GM19328 (cell line): Measurements from ENCODE around the gene MYCN.
"Not testable (repeated sequence)": the region's sequence is repeated elsewhere in the genome, so short reads cannot be mapped to it uniquely, and the experiment has no call there.

Source experiments
- ATAC-seq: cut with Tn5 transposase; IDR thresholded peaks from one replicate; pipeline ENCODE4 v1.9.1; 2021; ENCODE audit warnings: mild to moderate bottlenecking, moderate library complexity; ENCODE audit not compliant: unreplicated experiment

Gene MYCN

DNA sequence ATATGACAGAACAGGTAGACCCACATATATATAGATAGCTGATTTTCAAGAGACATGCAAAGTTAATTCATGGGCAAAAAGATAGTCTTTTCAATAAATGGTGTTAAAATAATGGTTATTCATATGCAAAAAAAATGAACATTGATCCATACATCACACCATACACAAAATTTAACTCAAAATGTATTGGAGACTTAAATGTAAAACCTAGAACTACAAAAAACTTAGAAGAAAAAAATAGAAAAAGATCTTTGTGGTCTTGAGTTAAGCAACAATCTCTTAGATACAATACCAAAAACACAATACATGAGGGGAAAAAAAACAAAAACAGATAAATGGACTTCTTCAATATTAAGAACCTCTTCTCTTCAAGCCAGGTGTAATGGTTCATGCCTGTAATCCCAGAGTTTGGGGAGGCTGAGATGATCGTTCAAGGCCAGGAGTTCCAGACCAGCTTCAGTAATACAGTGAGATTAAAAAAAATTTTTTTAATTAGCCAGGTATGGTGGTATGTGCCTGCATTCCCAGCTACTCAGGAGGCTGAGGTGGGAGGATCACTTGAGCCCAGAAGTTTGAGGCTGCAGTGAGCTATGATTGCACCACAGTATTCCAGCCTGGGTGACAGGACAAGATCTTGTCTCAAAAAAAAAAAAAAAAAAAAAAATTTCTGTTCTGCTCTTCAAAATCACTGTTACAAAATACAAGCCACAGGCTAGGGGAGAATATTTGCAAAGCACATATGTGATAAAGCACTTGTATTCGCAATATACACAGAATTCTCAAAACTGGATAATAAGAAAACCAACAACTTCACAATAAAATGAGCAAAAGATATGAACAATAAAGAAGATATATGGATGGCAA is 32.7 kb upstream of the MYCN start:
- ATAC-seq: no peak

DNA sequence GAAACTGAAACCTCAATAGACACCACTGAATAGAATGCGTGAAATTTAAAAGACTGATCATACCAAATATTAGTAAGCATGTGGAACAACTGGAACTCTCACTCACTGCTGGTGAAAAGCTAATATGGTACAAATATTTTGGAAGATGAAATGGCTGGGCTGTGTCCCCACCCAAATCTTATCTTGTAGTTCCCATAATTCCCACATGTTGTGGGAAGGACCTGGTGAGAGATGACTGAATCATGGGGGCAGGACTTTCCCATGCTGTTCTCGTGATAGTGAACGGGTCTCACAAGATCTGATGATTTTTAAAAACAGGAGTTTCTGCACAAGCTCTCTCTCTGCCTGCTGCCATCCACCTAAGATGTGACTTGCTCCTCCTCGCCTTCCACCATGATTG is 32.0 kb upstream of the MYCN start:
- no peak for ATAC-seq

DNA sequence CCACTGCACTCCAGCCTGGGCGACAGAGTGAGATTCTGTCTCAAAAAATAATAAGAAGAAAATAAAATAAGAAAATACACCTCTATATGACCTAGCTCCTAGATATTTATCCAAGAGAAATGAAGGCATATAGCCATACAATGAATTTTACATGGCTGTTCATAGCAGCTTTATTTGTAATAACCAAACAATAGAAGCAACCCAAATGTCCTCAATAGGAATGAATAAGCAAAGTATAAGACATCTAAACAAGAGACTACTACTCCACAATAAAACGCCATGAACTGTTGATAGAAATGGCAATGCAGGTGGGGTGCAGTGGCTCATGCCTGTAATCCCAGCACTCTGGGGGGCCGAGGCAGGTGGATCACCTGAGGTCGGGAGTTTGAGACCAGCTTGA is 31.2 kb upstream of the MYCN start:
- ATAC-seq: no peak

DNA sequence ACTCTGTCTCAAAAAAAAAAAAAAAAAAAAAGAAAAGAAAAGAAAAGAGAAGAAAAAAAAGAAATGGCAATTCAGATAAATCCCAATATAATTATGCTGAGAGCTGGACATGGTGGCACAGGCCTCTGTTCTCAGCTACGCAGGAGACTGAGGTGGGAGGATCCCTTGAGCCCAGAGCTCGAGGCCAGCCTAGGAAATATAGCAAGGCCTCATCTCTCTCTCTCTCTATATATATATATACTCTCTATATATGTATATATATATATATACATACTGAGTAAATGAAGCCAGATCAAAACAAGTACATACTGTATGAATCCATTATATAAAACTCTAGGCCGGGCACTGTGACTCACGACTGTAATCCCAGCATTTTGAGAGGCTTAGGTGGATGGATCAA is 30.6 kb upstream of the MYCN start:
- ATAC-seq: no peak

DNA sequence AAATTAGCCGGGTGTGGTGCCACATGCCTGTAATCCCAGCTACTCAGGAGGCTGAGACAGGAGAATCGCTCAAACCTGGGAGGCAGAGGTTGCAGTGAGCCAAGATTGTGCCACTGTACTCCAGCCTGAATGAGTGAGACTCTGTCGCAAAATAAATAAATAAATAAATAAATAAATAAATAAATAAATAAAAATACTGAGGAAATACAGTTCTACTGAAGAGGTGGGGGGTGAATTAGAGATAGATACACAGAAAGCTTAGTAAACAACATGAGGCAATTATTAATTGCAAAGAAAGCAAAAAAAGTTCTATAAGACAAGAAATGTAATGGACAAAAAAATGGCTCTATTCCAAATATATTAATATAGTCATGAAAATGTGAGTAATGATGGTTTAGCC is 29.1 kb upstream of the MYCN start:
- ATAC-seq: not testable (repeated sequence)

DNA sequence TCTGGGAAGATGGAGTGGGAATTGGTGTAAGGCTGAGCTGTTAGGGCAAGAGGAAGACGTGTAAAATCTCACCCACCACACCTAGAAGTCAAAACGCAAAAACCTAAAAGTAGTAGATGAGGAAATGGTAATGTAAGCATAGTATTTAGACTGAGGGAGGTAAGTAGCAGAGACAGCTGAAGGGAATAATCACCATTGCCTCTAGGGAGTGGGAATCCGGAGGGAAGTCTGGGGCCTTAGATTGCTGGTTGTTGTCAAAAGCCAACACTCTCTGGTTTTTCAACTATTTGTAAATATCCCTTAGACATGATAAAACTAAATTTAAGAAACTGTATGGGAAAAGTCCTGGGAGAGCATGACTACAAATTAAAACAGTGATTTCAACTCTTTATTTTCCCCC is 28.7 kb upstream of the MYCN start:
- ATAC-seq: no peak

DNA sequence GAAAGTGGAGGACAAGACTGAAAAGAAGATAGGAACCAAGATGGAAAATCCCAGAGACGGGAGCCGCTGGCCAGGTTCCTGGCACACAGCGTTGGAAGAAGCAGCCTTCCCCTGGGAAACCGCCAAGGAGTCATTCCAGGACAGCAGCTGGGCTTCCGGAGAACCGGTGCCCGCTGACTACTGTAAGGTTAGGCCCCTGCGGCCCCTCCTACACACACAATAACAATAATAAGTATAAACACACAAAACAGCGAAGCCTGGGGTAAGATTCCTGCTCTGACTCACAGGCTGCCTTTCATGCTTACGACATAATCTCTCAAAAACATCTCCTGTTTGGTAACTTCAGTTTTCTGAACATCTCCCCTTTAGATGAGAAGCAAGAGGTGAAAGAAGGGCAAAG is 28.1 kb upstream of the MYCN start:
- no peak for ATAC-seq

DNA sequence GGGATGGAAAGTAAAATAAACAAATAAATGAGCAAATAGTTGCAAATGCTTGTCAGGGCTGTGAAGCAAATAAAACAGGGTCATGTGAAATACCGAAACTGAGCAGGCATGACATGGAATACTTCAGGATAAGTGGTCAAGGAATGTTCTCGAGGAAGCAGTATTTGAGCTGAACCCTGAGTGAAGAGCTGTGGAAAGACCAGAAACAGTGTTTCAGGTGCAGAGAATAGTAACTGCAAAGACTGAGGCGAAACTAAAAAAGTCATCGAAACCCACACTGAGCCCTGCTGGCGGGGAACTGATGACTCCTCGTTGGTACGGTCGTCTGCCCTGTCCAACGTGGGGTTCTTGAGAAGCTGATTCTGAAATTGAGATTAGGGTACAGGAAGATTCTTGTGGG is 27.2 kb upstream of the MYCN start:
- ATAC-seq: no peak

DNA sequence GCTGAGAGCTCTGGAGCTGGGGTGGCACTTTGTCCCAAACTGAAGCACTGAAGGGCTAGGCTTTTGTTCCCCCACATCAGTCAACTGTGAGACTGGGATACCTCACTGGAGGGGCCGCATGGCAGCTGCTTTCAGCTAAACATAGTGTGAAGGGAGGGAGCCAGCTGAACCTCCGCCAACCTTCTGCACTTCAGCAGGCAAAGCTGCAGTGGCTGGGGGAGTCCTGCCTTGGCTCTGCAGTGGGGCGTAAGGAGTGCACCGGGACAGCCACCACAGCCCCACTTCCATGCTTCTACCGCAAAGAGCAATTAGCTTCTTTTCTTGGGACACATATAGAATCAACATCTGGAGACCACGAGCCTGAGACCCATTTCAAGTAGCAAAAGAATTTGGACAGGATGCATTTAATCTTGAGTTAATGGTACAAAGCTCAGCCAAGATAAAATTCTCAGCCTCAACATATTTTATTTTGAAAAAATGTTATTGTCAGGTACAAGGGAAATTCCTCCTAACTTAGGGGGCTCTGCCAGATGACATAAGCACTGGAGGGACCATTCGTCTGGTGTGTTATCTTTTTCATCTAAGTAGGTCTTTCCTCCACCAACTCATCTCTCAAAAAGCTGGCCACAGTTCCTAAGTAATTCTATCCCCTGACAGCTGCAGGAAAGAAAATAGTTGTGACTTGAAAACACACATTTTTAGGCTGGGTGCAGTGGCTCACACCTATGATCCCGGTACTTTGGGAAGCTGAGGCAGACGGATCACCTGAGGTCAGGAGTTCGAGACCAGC is 25.6 kb upstream of the MYCN start:
- no peak for ATAC-seq

DNA sequence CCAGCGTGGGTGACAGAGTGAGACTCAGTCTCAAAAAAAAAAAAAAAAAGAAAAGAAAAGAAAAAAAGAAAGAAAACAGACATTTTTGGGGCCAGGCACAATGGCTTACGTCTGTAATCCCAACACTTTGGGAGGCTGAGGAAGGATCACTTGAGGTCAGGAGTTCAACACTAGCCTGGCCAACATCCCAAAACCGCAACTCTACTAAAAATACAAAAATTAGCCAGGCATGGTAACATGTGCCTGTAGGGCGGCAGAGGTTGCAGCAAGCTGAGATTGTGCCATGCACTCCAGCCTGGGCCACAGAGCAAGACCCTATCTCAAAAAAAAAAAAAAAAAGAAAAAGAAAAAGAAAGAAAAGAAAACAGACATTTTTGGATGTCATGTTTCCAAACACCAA is 24.8 kb upstream of the MYCN start:
- ATAC-seq: not testable (repeated sequence)

DNA sequence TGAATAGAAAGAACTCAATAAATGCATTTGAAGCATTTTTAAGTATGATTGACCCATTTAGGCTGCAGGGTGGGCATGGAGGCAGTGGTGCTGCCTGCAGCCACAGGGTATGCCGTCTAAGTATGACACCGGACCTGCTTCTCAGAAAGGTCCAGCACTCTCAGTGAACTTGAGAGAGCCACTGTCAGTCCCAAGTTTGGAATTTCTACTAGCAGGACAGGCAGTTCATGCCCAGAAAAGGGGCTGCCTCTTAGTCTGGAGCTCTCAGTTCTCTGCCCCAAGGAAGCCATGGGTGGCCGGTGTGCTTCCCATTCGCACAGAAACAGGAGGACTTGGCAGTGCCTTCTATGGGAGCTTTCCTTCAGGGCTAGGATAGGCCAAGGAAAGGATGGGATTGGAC is 24.0 kb upstream of the MYCN start:
- no peak for ATAC-seq

DNA sequence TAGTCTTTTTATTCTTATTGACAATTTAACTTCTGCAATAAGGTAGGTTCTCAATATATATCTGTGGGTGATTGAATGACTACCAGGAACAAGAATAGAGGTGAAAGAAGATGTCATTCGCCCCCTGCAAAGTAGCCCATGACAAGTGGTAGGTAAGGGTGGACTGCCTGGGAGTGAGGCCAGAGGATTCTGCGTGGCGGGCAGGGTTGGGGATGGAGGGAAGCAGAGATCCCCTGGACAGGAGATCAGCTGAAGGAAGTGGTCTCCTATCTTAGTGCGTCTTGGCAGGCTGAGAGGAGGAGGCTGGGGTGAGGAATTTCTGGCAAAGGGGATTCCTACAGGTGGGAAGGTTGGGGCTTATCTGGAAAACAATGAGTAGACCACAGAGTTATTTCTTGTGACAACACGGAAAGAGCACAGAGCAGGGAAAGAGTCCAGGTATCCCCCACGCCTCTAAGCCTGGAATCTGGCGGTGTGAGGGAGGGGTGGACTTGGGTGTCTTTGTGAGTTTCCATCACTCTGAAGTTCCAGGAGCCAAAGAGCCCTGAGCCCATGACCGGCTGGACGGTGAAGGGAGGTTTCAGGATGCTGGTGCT is 21.5 kb upstream of the MYCN start:
- no peak for ATAC-seq

- no peak for ATAC-seq
Observed at GRCh38 chr2:15919716-15920434, 20.5 kb upstream of the MYCN start.

DNA sequence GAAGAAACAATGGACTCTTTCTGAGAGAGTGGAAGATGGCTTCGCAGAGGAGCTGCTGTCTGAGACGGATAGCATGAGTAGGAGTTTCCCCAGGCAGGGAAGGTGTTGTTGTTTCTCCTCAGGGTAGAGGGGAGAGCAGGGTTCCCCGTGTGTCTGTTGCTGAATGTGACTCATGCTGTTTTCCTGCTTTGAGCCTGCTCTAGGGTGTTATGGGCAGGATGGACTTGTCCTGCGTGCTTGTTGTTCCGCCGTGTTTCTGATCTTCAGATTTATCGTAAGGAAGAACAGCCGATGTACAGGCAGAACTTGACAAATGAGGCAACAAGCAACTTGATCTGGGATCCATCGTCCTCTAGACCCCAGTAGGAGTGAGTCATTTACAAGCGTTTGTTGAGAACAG is 19.7 kb upstream of the MYCN start:
- ATAC-seq: no peak

DNA sequence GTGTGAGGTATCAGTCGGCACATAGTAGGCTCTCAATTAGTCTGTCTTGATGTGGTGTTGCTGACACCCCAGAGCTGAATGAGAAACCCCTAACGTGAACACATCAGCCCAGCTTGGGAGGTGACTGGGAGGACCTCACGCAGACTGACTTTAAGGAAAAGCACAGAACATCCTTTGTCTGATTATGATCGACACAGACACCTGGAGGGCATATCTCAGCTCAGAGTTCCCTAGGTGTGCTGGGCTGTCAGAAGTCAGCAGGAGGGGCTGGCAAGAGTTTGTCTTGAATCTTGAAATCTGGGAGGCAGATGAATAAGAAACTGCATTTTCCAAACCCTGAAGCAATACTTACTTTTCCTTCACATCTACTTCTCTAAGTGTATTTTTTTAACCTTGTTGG is 16.8 kb upstream of the MYCN start:
- no peak for ATAC-seq

DNA sequence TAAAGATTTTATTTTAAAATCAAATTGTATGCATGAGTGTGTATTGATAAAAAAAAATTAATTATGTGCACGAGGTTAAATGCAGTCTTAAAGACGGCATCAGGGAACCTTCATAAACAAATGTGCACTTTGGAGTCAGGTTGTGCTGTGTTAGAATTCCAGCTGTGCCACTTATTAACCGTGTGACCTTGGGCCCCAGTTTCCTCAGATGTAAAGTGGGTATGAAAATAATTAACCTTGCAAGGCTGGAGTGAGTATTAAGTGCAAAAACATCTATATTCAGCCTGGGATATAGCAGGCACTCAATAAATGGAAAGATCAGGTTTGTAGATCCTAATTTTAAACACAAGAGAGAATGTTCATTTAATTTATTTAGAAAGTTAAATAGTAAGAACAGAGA is 14.5 kb upstream of the MYCN start:
- ATAC-seq: no peak

DNA sequence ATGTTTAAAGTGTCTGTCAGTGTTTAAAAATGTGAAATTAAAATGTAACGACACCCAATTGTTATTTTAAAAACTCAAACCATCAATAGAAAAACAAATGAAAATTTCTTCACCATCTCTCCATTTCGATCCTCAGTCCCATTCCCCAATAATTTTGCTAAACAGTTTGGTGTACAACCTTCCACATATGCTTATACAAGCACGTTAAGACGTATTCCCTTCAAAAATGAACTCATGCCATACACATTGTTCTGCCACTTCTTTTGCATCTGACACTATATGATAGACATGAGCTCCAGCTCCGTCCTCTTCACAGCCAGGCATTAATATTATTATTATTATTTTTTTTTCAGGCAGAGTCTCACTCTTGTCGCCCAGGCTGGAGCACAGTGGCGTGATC is 14.1 kb upstream of the MYCN start:
- no peak for ATAC-seq

GRCh38 chr2:15927551-15928218 is 12.7 kb upstream of the MYCN start:
- ATAC-seq: no peak

DNA sequence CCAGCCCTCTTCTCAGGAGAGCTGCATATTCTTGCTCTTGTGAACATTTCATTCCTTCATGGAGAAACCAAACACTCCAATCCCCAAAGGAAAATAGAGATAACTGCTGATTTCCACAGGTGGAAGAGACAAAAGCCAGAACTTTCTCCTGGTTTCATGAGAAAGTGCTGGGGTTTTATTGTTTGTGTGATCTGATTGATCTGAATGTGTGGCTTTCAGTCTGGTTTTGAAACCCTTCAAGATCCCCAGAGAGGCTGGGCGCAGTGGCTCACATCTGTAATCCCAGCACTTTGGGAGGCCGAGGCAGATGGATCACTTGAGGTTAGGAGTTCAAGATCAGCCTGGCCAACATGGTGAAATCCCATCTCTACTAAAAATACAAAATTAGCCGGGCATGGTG is 11.3 kb upstream of the MYCN start:
- ATAC-seq: not testable (repeated sequence)

DNA sequence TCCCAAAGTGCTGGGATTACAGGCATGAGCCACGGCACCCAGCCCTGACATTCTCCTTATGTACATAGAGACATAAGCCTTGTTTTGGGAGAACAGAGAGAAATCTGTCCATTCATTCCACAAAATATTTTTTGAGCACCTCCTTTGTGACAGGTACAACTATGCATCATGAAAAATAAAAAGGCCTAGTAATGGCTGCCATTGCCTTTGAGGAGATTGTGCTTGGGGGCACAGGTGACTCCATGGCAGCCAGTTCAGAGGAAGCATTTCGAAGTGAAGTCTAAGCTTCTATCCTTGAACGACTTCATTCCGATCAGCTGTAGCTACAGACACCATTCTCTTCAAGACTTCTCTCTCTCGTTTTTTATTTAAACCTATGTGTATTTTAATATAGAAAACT is 10.5 kb upstream of the MYCN start:
- no peak for ATAC-seq
